Sciatic nerve (tissue), 2 donors: ENCODE data around the gene GTF2F2. TPM values are rescaled to one million over a fixed set of nuclear protein-coding genes. Genes with fewer than 3 reads are reported as not detected.

ENCODE experiments used
- ATAC-seq: fragments of 200-7000 bp; cut with Tn5 transposase; one replicate; pipeline ENCODE4 v1.9.1; 2020; ENCODE audit warnings: mild to moderate bottlenecking, moderate library complexity
- DNase-seq: peaks from one replicate; pipeline ENCODE4 v3.0.0-alpha.2; 2020; ENCODE audit warnings: low spot score
- intact Hi-C: fragments of 100-400 bp; cut with DNase I; formaldehyde crosslinking; loops from one replicate; pipeline ENCODE4 v1.14.2; 2022
- total RNA-seq: library from RNA; stranded (reverse); fragmentation: NEBNext Ultra II Directional; extraction: Animal tissue kit (Norgen Biotek cat#: 25700); gene quantifications from one replicate; pipeline ENCODE4 v1.2.1, GENCODE V29; 2021
- donor health status: DM: no; HTN: no; CAD: no.
- donor health status: DM: no; HTN: no; CAD: no.

GTF2F2 gene
- total RNA-seq, 1 donor from 2014 or later = 37.1 TPM

- intact Hi-C loops = no loop called here
- DNase-seq = no peak
- ATAC-seq = peak; percentile 79
These were observed 780 bp upstream of the GTF2F2 start for GRCh38 chr13:45119469-45119990.

- intact Hi-C loops = no loop called here
- ATAC-seq = no peak
- no peak for DNase-seq
These were observed 889 bp downstream of the GTF2F2 start for GRCh38 chr13:45120967-45121831.

- intact Hi-C loops = no loop called here
- DNase-seq (no peak), ATAC-seq (no peak)
These were observed 2.6 kb downstream of the GTF2F2 start for GRCh38 chr13:45122941-45123340.

DNA sequence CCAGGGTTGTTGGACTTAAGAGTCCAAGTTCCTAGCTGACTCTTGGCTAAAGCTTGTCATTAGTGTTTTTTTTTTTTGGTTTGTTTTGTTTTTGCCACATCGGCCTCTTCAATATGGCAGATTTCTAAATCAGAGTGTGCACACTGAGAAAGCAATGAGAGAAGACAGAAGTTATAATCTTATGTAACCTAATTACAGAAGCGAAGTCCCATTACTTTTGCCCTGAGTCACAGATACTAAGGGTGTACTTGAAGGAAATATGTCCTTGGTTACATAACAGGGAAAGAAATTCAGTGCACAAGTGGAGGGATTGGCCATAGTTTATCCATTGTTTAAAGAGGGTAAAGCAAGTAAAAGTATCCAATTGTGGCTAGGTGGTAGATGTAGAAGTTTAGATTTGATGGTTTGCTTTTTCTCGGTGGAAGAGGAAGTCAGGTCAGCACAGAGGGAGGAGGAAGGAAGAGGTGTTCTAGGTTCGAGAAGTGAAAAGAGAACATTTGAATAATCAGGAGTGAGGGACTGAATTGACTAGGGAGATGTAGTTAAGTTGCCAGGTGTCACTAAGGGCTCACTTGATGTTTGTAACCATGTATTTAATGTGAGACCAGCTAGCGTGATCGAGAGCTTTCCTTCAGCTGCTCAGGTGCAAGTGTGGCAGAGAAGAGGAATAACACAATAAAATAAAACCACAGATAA, 12.2 kb downstream of the GTF2F2 start:
- ATAC-seq = no peak
- intact Hi-C loops = no loop called here
- DNase-seq = no peak

DNA sequence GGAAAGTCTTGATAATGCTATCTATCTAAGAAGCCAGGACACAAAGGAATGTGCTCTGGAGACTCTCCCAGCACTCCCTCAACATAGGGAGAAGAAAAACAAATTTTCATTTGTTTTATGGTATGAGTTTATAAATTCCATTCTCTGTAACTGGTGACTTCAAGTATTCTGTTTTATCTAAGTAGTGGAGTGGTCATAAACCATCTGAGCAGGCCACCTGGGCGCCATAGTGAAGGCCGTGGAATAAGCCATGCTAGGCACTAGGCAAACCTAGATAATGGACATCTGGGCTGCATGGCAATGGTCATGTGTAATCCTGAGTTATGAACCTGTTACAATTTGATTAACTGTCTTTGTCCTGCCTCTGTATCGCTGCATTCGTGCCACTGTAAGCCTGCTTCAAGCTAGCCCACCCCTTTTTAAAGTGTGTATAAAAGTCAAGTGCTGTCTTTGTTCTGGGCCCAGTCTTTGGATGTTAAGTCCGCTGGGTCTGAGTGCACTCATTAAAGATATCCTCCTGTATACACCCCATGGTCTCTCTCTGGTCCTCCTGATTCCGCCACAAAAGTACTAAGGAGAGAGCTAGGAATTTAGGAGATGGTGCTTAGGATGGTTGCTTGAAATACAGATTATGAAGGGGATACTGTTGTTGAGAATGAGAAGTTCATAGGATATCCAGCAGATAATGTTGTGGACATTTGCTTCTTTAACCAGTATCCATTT, 13.2 kb downstream of the GTF2F2 start:
- ATAC-seq (no peak), DNase-seq (no peak)
- intact Hi-C loops = no loop called here

DNA sequence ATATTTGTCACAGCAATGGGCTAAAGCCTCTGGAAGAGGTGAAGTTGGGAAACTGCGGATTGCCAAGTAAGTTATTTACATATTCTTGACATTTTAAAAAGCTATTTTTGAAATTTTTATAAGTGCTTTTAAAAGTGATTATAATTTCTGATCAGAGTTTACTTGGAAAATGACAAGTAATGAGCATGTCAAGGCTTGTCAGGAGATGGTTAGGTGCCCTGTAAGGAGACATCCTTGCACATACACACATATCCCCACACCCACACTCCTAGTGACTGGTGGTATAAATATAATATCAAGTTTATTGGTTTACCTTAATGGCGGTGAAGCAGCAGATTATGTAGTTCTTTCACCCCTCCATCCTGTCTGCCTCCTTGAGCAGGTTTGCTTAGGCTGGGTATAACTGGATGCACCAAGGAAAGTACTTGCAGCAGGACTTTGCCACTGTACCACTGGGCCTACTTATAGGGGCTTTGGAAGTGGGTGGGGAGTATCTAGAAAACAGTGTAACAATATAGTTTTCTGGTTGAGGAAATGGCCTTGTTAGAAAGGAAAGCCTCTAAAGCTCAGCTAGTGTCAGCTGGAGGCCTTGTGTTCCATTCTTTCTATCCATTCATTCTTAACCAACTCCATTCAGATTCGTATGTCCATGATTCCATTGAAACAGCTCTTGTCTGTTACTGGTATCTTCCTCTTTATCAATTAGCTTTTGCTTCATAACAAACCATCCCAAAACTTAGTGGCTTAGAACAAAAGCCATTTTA, 16.6 kb downstream of the GTF2F2 start:
- intact Hi-C loops = no loop called here
- no peak for ATAC-seq

GRCh38 chr13:45137526-45137925, 17.2 kb downstream of the GTF2F2 start:
- ATAC-seq (no peak), DNase-seq (no peak)
- intact Hi-C loops = no loop called here

More for the DNA sequence above, 16.6 kb downstream of the GTF2F2 start:
- no peak for DNase-seq

DNA sequence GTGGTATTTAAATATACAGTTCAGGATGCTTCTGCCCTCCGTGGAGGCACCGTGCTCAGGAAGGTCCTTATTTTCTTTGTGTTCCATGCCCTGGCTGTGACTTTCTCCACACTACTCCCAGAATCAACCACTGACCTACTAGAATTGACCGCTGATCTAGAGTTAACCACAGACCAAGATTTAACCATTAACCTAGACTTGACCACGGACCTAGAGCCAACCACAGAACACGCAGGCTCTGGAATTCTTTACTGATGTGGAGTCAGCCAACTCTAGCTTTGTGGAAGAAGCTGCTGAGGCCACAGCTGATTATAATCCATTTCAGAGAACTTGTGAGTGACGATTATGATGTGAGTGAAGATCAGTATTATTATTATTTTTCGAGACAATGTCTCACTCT, 18.0 kb downstream of the GTF2F2 start:
- intact Hi-C loops = no loop called here

GRCh38 chr13:45141369-45141768, 21.1 kb downstream of the GTF2F2 start:
- intact Hi-C loops = no loop called here
- ATAC-seq = no peak

More for the DNA sequence above, 18.0 kb downstream of the GTF2F2 start:
- DNase-seq (no peak), ATAC-seq (no peak)

GRCh38 chr13:45142440-45143345, 22.4 kb downstream of the GTF2F2 start:
- ATAC-seq = peak; percentile 75
- intact Hi-C loops = no loop called here
- DNase-seq = no peak

More at GRCh38 chr13:45141369-45141768, 21.1 kb downstream of the GTF2F2 start:
- DNase-seq = no peak

DNA sequence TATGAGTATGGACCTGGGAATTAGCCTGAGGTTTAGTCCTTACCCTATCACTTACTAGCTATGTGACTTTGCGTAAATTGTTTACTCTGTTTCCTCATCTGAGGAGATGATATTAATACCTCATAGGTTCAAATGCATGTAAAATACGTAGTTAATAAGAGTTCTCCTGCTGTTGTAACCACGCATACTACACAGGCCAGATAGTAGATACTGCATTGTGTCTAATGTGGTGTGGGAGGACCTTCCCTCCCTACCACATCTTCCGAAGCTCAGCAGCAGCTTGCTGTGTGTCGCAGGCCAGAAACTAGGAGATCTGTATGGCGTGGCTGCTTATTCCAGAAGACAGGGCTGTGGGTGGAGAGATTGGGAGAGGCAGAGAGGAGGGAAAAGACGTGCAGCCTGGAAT, 23.0 kb downstream of the GTF2F2 start:
- ATAC-seq (peak; percentile 64), DNase-seq (no peak)
- intact Hi-C loops = no loop called here

GRCh38 chr13:45149964-45150363, 29.7 kb downstream of the GTF2F2 start:
- DNase-seq (no peak), ATAC-seq (no peak)
- intact Hi-C loops = no loop called here

GRCh38 chr13:45156565-45157361, 36.5 kb downstream of the GTF2F2 start:
- DNase-seq (no peak), ATAC-seq (no peak)
- intact Hi-C loops = no loop called here

GRCh38 chr13:45162194-45162593, 41.9 kb downstream of the GTF2F2 start:
- no peak for ATAC-seq
- DNase-seq = no peak
- intact Hi-C loops = no loop called here

DNA sequence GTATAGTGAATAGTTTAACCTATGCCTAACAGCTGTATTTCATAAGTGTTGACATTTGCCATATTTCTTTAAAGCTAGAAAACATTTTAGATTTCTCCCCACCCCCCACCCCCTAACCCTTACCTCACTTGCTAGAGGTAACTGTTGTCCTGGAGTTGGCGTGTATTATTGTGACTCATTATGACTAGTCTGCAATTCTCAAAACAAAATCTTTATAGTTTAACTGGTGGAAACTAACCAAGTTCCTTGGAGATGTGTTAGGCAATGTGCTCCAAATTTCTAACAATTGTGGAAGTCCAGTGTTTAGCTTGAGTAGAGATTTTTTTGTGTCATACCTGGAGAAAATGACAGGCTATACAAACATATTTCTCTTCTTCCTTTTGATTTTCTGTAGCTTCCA, 42.5 kb downstream of the GTF2F2 start:
- ATAC-seq = no peak

DNA sequence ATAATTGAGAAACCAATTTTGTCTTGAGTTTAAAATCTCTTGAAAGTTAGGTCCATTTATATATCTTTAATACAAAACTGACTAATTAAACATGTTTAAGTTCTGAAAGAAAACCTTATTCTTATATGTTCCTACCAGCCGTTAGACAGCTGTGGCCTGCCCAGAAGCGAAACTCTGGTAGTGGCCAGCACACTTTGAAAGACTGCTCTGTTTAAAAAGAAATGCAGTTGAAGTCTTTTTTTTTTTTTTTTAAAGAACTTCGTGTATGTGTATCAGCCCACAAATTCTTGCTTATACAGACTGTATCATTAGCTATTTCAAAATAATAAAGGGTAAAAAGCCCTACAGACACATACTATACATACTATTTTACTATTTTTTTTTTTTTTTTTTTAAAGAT, 46.5 kb downstream of the GTF2F2 start:
- no peak for ATAC-seq
- no peak for DNase-seq
- intact Hi-C loops = no loop called here

More for the DNA sequence above, 42.5 kb downstream of the GTF2F2 start:
- DNase-seq = no peak
- intact Hi-C loops = no loop called here
